ENCODE measurements around the gene GPR15LG. TPM values are rescaled to one million over a fixed set of nuclear protein-coding genes. Genes with fewer than 3 reads are reported as not detected.
A peak's percentile ranks its signal among the peaks of the same experiment; 100 is the strongest.

The GPR15LG gene
- total RNA-seq, 2 experiments from 2014 or later, result not detected

GRCh38 chr10:84202349-84202748, 28.7 kb downstream of the GPR15LG start:
- H2AFZ ChIP-seq (ENCODE audit: low read length), result no peak overlapping the region
- no peaks in the 10 kb centered on the region for H3K9me3 ChIP-seq (ENCODE audit: low read length)
- H3K9me2 ChIP-seq (ENCODE audit: insufficient read depth, low read length), result no peaks in the 10 kb centered on the region
- POLR2A ChIA-PET, result interaction anchor here (1.0 kb wide), 1 partner anchor 53 kb away, joined by 6 read pairs; no protein-coding TSS in a partner anchor
- no peak for DNase-seq (ENCODE audit: low spot score)
- no peaks in the 10 kb centered on the region for H3K4me1 ChIP-seq (ENCODE audit: insufficient read depth, low read length, poor library complexity, severe bottlenecking)
- CTCF ChIA-PET (ENCODE audit: unreplicated experiment), result interaction anchor here (1.2 kb wide), 1 partner anchor 35 kb away, joined by 3 read pairs; no protein-coding TSS in a partner anchor
- no peaks in the 10 kb centered on the region for H4K20me1 ChIP-seq (ENCODE audit: insufficient read depth, low read length)
- intact Hi-C loops (cut with micrococcal nuclease; ENCODE audit: unreplicated experiment), result no loop called here
- no peak overlapping the region for H3K4me2 ChIP-seq (ENCODE audit: low read length)
- TF ChIP-seq CTCF (conservative IDR thresholded peaks at IDR 0.05; ENCODE audit: low read length) (no peak), EZH2phosphoT487 (IDR thresholded peaks at IDR 0.05; ENCODE audit: borderline replicate concordance, low read depth, low read length) (no peak)
- no peaks in the 10 kb centered on the region for H3K79me2 ChIP-seq (ENCODE audit: insufficient read depth, low read depth, low read length)
- H3K4me3 ChIP-seq (ENCODE audit: low read depth, low read length, poor library complexity, severe bottlenecking), result no peak overlapping the region
- H3K36me3 ChIP-seq (ENCODE audit: insufficient read depth, low read length), result no peaks in the 10 kb centered on the region
- no TSS peak for BruUV-seq (replicated peaks)
- H3K27ac ChIP-seq (ENCODE audit: low read depth, low read length, poor library complexity, severe bottlenecking), result no peak overlapping the region

DNA sequence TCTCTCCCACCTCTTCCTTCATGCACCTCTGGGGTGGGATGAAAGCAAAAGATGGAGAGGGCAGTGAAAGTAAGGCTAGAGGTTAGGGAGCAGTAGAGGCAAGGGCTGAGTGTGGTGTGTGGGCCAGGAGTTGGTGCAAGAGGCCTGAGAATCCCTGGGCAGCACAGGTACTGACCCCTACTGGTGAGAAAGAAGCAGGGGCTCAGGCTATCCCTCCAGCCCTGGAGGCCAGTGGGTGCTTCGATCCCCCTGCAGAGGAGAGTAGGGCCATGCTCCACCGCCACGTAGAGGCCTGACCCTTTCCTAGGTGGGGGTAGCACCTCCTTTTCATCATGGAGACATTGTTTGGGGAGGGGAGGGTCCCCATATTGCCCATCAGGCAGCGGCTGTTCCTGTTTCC, 30.5 kb downstream of the GPR15LG start:
- H3K4me2 ChIP-seq (ENCODE audit: low read length), result no peak overlapping the region
- H3K4me1 ChIP-seq (ENCODE audit: insufficient read depth, low read length, poor library complexity, severe bottlenecking), result no peaks in the 10 kb centered on the region
- no peak for TF ChIP-seq EZH2phosphoT487 (IDR thresholded peaks at IDR 0.05; ENCODE audit: borderline replicate concordance, low read depth, low read length)
- peak; percentile 63 for TF ChIP-seq CTCF (conservative IDR thresholded peaks at IDR 0.05; ENCODE audit: low read length)
- intact Hi-C loops (cut with micrococcal nuclease; ENCODE audit: unreplicated experiment), result loop anchor here (2.0 kb wide), 1 partner anchor 43 kb away; no protein-coding TSS in a partner anchor
- ChIA-PET CTCF (ENCODE audit: unreplicated experiment) (no interaction called here), POLR2A (no interaction called here)
- no peaks in the 10 kb centered on the region for H3K36me3 ChIP-seq (ENCODE audit: insufficient read depth, low read length)
- H3K9me3 ChIP-seq (ENCODE audit: low read length), result no peaks in the 10 kb centered on the region
- H3K79me2 ChIP-seq (ENCODE audit: insufficient read depth, low read depth, low read length), result no peaks in the 10 kb centered on the region
- no peaks in the 10 kb centered on the region for H3K9me2 ChIP-seq (ENCODE audit: insufficient read depth, low read length)
- H4K20me1 ChIP-seq (ENCODE audit: insufficient read depth, low read length), result no peaks in the 10 kb centered on the region
- DNase-seq (ENCODE audit: low spot score), result peak; percentile 23
- no TSS peak for BruUV-seq (replicated peaks)
- H3K4me3 ChIP-seq (ENCODE audit: low read depth, low read length, poor library complexity, severe bottlenecking), result no peak overlapping the region
- no peak overlapping the region for H3K27ac ChIP-seq (ENCODE audit: low read depth, low read length, poor library complexity, severe bottlenecking)
- no peak overlapping the region for H2AFZ ChIP-seq (ENCODE audit: low read length)

DNA sequence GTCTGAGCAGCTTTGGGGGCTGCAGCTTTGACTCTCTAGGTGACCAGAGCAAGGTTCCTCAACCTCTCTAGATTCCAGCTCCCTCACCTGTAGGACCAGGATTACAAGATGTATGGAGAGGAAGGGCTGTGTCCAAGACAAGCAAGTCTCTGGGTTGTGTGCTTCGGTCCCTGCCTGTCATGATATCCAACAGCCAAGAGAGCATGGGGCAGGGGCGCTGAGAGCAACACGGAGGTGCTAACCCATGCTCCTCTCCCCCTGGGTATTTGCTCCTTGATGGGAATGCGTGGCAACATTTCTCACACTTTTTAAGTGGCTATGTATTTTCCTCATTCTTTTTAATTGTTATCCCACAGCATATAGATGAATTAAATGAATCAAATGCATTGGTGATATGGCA, 31.0 kb downstream of the GPR15LG start:
- no peaks in the 10 kb centered on the region for H3K9me3 ChIP-seq (ENCODE audit: low read length)
- CTCF ChIA-PET (ENCODE audit: unreplicated experiment), result interaction anchor here (0.9 kb wide), 1 partner anchor 56 kb away, joined by 3 read pairs; no protein-coding TSS in a partner anchor
- H3K27ac ChIP-seq (ENCODE audit: low read depth, low read length, poor library complexity, severe bottlenecking), result no peak overlapping the region
- no peaks in the 10 kb centered on the region for H3K4me1 ChIP-seq (ENCODE audit: insufficient read depth, low read length, poor library complexity, severe bottlenecking)
- DNase-seq (ENCODE audit: low spot score), result no peak
- H3K79me2 ChIP-seq (ENCODE audit: insufficient read depth, low read depth, low read length), result no peaks in the 10 kb centered on the region
- H3K9me2 ChIP-seq (ENCODE audit: insufficient read depth, low read length), result no peaks in the 10 kb centered on the region
- no TSS peak for BruUV-seq (replicated peaks)
- no peak overlapping the region for H3K4me2 ChIP-seq (ENCODE audit: low read length)
- H3K36me3 ChIP-seq (ENCODE audit: insufficient read depth, low read length), result no peaks in the 10 kb centered on the region
- no peak overlapping the region for H3K4me3 ChIP-seq (ENCODE audit: low read depth, low read length, poor library complexity, severe bottlenecking)
- intact Hi-C loops (cut with micrococcal nuclease; ENCODE audit: unreplicated experiment), result loop anchor here (1.0 to 2.0 kb wide), 2 partner anchors 44 to 56 kb away; no protein-coding TSS in a partner anchor
- TF ChIP-seq CTCF (conservative IDR thresholded peaks at IDR 0.05; ENCODE audit: low read length), result no peak
- TF ChIP-seq EZH2phosphoT487 (IDR thresholded peaks at IDR 0.05; ENCODE audit: borderline replicate concordance, low read depth, low read length), result no peak
- H4K20me1 ChIP-seq (ENCODE audit: insufficient read depth, low read length), result no peaks in the 10 kb centered on the region
- POLR2A ChIA-PET, result interaction anchor here (0.8 kb wide), 1 partner anchor 35 kb away, joined by 3 read pairs; no protein-coding TSS in a partner anchor
- H2AFZ ChIP-seq (ENCODE audit: low read length), result no peak overlapping the region
